ENCODE results near the gene HSPA9.

HSPA9 gene

GRCh38 chr5:138575194-138576015, at the start of gene HSPA9:
TSS of gene HSPA9 (minus strand) at chr5:138575401. CDS start at chr5:138575318, 83 bp downstream.
- Histone ChIP-seq H3K9me3 (ENCODE audit: low read length) (no peaks in the 10 kb centered on the region), H3K4me1 (ENCODE audit: insufficient read depth, low read length) (peaks cover 18% of the 10 kb centered on the region), H3K4me3 (ENCODE audit: low read depth in 1 of 2, low read length in 2 of 2) (peak within 1 kb of the TSS; percentile 51 to 100), H3K27ac (ENCODE audit: low read depth, low read length) (peak within 1 kb of the TSS; percentile 91), H3K27me3 (ENCODE audit: control insufficient read depth in 1 of 2, insufficient read depth in 2 of 2, low read length in 2 of 2) (no peaks in the 10 kb centered on the region), H3K9ac (ENCODE audit: low read length) (peak within 1 kb of the TSS; percentile 100), H3K36me3 (ENCODE audit: insufficient read depth, low read length) (peaks cover 36% of the 10 kb centered on the region)

GRCh38 chr5:138623053-138623452, 47.9 kb upstream of the HSPA9 start:
- no peak overlapping the region for H3K9ac ChIP-seq (ENCODE audit: low read length)
- no peaks in the 10 kb centered on the region for H3K36me3 ChIP-seq (ENCODE audit: insufficient read depth, low read length)
- no peaks in the 10 kb centered on the region for H3K9me3 ChIP-seq (ENCODE audit: low read length)
- no peaks in the 10 kb centered on the region for H3K4me1 ChIP-seq (ENCODE audit: insufficient read depth, low read length)
- no peaks in the 10 kb centered on the region for H3K27me3 ChIP-seq (ENCODE audit: control insufficient read depth in 1 of 2, insufficient read depth in 2 of 2, low read length in 2 of 2)
- no peak overlapping the region for H3K4me3 ChIP-seq (ENCODE audit: low read depth in 1 of 2, low read length in 2 of 2)
- H3K27ac ChIP-seq (ENCODE audit: low read depth, low read length): no peak overlapping the region

DNA sequence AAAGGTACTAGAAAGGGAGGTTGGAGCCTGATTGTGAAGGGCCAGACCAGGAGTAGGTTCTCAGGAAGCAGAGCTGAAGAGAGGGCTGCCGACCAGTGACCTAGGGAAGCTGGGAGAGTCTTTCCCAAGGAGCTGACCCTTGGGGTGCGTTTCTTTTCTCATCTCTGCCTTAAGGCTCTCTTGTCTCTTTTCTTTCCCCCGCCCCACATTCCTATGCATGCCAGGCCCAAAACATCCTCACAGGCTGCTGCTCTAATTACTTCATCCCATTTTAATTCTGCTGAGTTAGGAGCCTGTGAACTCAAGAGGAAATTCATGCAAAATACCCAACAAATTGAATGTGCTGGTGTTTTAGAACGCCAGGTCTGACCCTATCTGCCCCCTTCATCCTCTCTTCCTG, 46.9 kb upstream of the HSPA9 start:
- H3K4me1 ChIP-seq (ENCODE audit: insufficient read depth, low read length): no peaks in the 10 kb centered on the region
- no peak overlapping the region for H3K4me3 ChIP-seq (ENCODE audit: low read depth in 1 of 2, low read length in 2 of 2)
- no peak overlapping the region for H3K9ac ChIP-seq (ENCODE audit: low read length)
- no peak overlapping the region for H3K27ac ChIP-seq (ENCODE audit: low read depth, low read length)
- H3K36me3 ChIP-seq (ENCODE audit: insufficient read depth, low read length): no peaks in the 10 kb centered on the region
- no peaks in the 10 kb centered on the region for H3K9me3 ChIP-seq (ENCODE audit: low read length)
- no peaks in the 10 kb centered on the region for H3K27me3 ChIP-seq (ENCODE audit: control insufficient read depth in 1 of 2, insufficient read depth in 2 of 2, low read length in 2 of 2)

DNA sequence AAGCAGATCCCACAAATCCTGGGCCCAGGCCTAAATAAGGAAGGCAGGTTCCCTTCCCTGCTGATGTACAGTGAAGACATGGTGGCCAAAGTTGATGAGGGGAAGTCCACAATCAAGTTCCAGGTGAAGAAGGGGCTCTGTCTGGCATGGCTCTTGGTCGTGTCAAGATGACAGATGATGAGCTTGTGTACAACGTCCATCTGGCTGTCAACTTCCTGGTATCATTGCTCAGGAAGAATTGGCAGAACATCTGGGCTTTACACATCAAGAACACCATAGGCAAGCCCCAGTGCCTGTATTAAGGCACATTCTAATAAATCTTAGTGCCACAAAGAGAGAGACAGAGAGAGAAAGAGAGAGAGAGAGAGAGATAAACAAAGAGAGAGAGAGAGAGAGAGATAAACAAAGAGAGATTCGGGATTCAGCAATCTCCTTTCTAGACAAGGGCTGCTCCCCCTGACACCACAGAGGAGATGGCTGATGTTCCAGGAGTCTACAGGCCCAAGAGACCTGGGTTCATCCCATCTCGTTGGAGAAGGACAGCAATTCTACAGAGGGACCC, 45.5 kb upstream of the HSPA9 start:
- no peak overlapping the region for H3K9ac ChIP-seq (ENCODE audit: low read length)
- no peak overlapping the region for H3K4me3 ChIP-seq (ENCODE audit: low read depth in 1 of 2, low read length in 2 of 2)
- no peak overlapping the region for H3K27ac ChIP-seq (ENCODE audit: low read depth, low read length)
- H3K9me3 ChIP-seq (ENCODE audit: low read length): no peaks in the 10 kb centered on the region
- no peaks in the 10 kb centered on the region for H3K36me3 ChIP-seq (ENCODE audit: insufficient read depth, low read length)
- H3K27me3 ChIP-seq (ENCODE audit: control insufficient read depth in 1 of 2, insufficient read depth in 2 of 2, low read length in 2 of 2): no peaks in the 10 kb centered on the region
- no peaks in the 10 kb centered on the region for H3K4me1 ChIP-seq (ENCODE audit: insufficient read depth, low read length)

- H3K4me3 ChIP-seq (ENCODE audit: low read depth in 1 of 2, low read length in 2 of 2): no peak overlapping the region
- no peaks in the 10 kb centered on the region for H3K27me3 ChIP-seq (ENCODE audit: control insufficient read depth in 1 of 2, insufficient read depth in 2 of 2, low read length in 2 of 2)
- H3K36me3 ChIP-seq (ENCODE audit: insufficient read depth, low read length): no peaks in the 10 kb centered on the region
- H3K9me3 ChIP-seq (ENCODE audit: low read length): no peaks in the 10 kb centered on the region
- no peak overlapping the region for H3K27ac ChIP-seq (ENCODE audit: low read depth, low read length)
- H3K4me1 ChIP-seq (ENCODE audit: insufficient read depth, low read length): peaks cover 3% of the 10 kb centered on the region
- H3K9ac ChIP-seq (ENCODE audit: low read length): no peak overlapping the region
These were observed 41.3 kb upstream of the HSPA9 start for GRCh38 chr5:138616508-138616907.

GRCh38 chr5:138615461-138615860, 40.3 kb upstream of the HSPA9 start:
- no peak overlapping the region for H3K27ac ChIP-seq (ENCODE audit: low read depth, low read length)
- H3K9me3 ChIP-seq (ENCODE audit: low read length): no peaks in the 10 kb centered on the region
- no peak overlapping the region for H3K4me3 ChIP-seq (ENCODE audit: low read depth in 1 of 2, low read length in 2 of 2)

GRCh38 chr5:138611678-138612218, 36.5 kb upstream of the HSPA9 start:
- Histone ChIP-seq H3K9me3 (ENCODE audit: low read length) (no peaks in the 10 kb centered on the region), H3K27me3 (ENCODE audit: control insufficient read depth in 1 of 2, insufficient read depth in 2 of 2, low read length in 2 of 2) (no peaks in the 10 kb centered on the region), H3K4me3 (ENCODE audit: low read depth in 1 of 2, low read length in 2 of 2) (peak overlapping the region; percentile 24 to 63), H3K36me3 (ENCODE audit: insufficient read depth, low read length) (no peaks in the 10 kb centered on the region), H3K4me1 (ENCODE audit: insufficient read depth, low read length) (peaks cover 26% of the 10 kb centered on the region), H3K9ac (ENCODE audit: low read length) (peak overlapping the region; percentile 42), H3K27ac (ENCODE audit: low read depth, low read length) (peak overlapping the region; percentile 68)

More at GRCh38 chr5:138615461-138615860, 40.3 kb upstream of the HSPA9 start:
- Histone ChIP-seq H3K9ac (ENCODE audit: low read length) (no peak overlapping the region), H3K27me3 (ENCODE audit: control insufficient read depth in 1 of 2, insufficient read depth in 2 of 2, low read length in 2 of 2) (no peaks in the 10 kb centered on the region), H3K36me3 (ENCODE audit: insufficient read depth, low read length) (no peaks in the 10 kb centered on the region), H3K4me1 (ENCODE audit: insufficient read depth, low read length) (peaks cover 12% of the 10 kb centered on the region)

DNA sequence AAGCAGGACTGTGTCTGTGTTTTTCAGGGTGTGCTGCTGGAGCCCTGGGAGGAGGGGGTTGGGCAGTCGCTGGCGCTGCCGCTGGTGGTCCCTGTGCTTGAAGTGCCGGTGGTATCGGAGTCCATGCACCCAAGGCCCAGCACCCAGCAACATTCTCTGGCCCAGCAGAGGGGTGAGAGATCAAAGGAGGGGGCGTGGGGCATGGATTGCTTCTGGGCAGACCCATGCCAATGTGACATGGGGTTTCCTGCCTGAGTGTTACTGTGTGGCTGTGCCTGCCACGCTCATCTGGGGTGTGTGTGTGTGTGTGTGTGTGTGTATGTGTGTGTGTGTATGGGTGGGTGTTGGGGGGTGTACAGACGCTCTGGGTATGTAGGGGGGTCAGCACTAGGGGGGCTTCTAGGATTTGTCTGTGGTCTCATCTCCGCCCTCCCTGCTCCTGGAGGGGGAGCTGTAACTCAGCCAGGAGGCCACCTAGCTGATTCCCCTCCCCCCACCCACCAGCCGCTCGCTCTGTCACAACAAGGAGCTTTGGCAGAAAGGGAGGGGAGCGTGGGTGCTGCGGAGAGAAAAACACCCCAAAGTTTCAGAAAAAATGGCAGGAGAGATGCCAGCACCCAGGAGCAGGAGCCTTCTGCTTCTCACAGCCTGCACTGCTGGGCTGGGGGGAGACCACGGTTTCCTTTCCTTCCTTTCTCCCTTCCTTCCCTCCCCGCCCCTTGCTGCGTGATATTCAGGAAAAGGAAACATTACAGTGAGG, 35.9 kb upstream of the HSPA9 start:
- H3K9me3 ChIP-seq (ENCODE audit: low read length): no peaks in the 10 kb centered on the region
- peaks cover 26% of the 10 kb centered on the region for H3K4me1 ChIP-seq (ENCODE audit: insufficient read depth, low read length)
- H3K4me3 ChIP-seq (ENCODE audit: low read depth in 1 of 2, low read length in 2 of 2): peak overlapping the region; percentile 34 to 63
- H3K27me3 ChIP-seq (ENCODE audit: control insufficient read depth in 1 of 2, insufficient read depth in 2 of 2, low read length in 2 of 2): no peaks in the 10 kb centered on the region
- H3K36me3 ChIP-seq (ENCODE audit: insufficient read depth, low read length): no peaks in the 10 kb centered on the region
- peak overlapping the region; percentile 42 for H3K9ac ChIP-seq (ENCODE audit: low read length)
- peak overlapping the region; percentile 68 for H3K27ac ChIP-seq (ENCODE audit: low read depth, low read length)

- Histone ChIP-seq H3K36me3 (ENCODE audit: insufficient read depth, low read length) (no peaks in the 10 kb centered on the region), H3K27me3 (ENCODE audit: control insufficient read depth in 1 of 2, insufficient read depth in 2 of 2, low read length in 2 of 2) (no peaks in the 10 kb centered on the region), H3K4me1 (ENCODE audit: insufficient read depth, low read length) (peaks cover 26% of the 10 kb centered on the region), H3K27ac (ENCODE audit: low read depth, low read length) (peak overlapping the region; percentile 68), H3K9ac (ENCODE audit: low read length) (peak overlapping the region; percentile 42), H3K4me3 (ENCODE audit: low read depth in 1 of 2, low read length in 2 of 2) (peak overlapping the region; percentile 34 to 63), H3K9me3 (ENCODE audit: low read length) (no peaks in the 10 kb centered on the region)
These were observed 35.3 kb upstream of the HSPA9 start for GRCh38 chr5:138610415-138610917.

GRCh38 chr5:138606378-138607064, 31.3 kb upstream of the HSPA9 start:
- Histone ChIP-seq H3K4me1 (ENCODE audit: insufficient read depth, low read length) (peaks cover 23% of the 10 kb centered on the region), H3K9me3 (ENCODE audit: low read length) (no peaks in the 10 kb centered on the region), H3K4me3 (ENCODE audit: low read depth in 1 of 2, low read length in 2 of 2) (no peak overlapping the region), H3K36me3 (ENCODE audit: insufficient read depth, low read length) (no peaks in the 10 kb centered on the region), H3K27ac (ENCODE audit: low read depth, low read length) (no peak overlapping the region), H3K9ac (ENCODE audit: low read length) (no peak overlapping the region), H3K27me3 (ENCODE audit: control insufficient read depth in 1 of 2, insufficient read depth in 2 of 2, low read length in 2 of 2) (no peaks in the 10 kb centered on the region)

Data from muscle layer of colon (tissue), 2 donors.